Endothelial cell (in vitro differentiated cells): ENCODE data around the gene SIDT2. TPM values are rescaled to one million over a fixed set of nuclear protein-coding genes. Genes with fewer than 3 reads are reported as not detected.

Experiments used
- DNase-seq: peaks from one replicate; pipeline ENCODE4 v3.0.0; 2021; ENCODE audit warnings: low spot score
- H3K27ac Mint-ChIP-seq: one replicate; pipeline ENCODE4 v1.8.0; 2021; ENCODE audit warnings: mixed read lengths, inconsistent platforms; ENCODE audit not compliant: unreplicated experiment
- H3K27me3 Mint-ChIP-seq: one replicate; pipeline ENCODE4 v1.8.0; 2021; ENCODE audit warnings: mild to moderate bottlenecking, moderate library complexity, mixed read lengths, inconsistent platforms; ENCODE audit not compliant: unreplicated experiment
- H3K36me3 Mint-ChIP-seq: one replicate; pipeline ENCODE4 v1.8.0; 2021; ENCODE audit warnings: mild to moderate bottlenecking, low read depth, mixed read lengths, inconsistent platforms; ENCODE audit not compliant: unreplicated experiment
- H3K4me1 Mint-ChIP-seq: one replicate; pipeline ENCODE4 v1.8.0; 2021; ENCODE audit warnings: mild to moderate bottlenecking, mixed read lengths, inconsistent platforms; ENCODE audit not compliant: unreplicated experiment
- H3K4me3 Mint-ChIP-seq: one replicate; pipeline ENCODE4 v1.8.0; 2021; ENCODE audit warnings: mild to moderate bottlenecking, mixed read lengths, inconsistent platforms; ENCODE audit not compliant: unreplicated experiment
- H3K9me3 Mint-ChIP-seq: one replicate; pipeline ENCODE4 v1.8.0; 2021; ENCODE audit warnings: mixed read lengths, inconsistent platforms; ENCODE audit not compliant: unreplicated experiment
- total RNA-seq: library from RNA; stranded (reverse); fragmentation: NEBNext Ultra II Directional; extraction: Animal tissue kit (Norgen Biotek cat#: 25700); gene quantifications from one replicate; pipeline ENCODE4 v1.2.1, GENCODE V29; 2021; ENCODE audit not compliant: unreplicated experiment
- TF ChIP-seq, protein P1 (sequence below): fragments of 200-600 bp; sonication (generic); IDR thresholded peaks from one replicate; pipeline ENCODE4 v1.5.0; 2021; ENCODE audit warnings: antibody characterized with exemption; ENCODE audit not compliant: unreplicated experiment

The SIDT2 gene
- total RNA-seq, 1 donor from 2014 or later, result 41.3 TPM

DNA sequence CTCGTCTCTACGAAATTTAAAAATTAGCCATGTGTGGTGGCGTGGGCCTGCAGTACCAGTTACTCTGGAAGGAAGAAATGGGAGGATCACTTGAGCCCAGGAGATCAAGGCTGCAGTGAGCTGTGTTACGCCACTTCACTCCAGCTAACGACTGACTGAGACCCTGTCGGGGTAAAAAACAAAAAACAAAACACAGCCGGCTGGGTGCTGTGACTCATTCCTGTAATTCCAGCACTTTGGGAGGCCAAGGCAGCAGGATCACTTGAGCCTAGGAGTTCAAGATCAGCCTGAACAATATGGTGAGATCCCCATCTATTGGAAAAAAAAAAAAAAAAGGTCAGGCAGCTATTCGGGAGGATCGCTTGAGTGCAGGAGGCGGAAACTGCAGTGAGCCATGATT is 32.0 kb upstream of the SIDT2 start:
- TF ChIP-seq, protein P1, sequence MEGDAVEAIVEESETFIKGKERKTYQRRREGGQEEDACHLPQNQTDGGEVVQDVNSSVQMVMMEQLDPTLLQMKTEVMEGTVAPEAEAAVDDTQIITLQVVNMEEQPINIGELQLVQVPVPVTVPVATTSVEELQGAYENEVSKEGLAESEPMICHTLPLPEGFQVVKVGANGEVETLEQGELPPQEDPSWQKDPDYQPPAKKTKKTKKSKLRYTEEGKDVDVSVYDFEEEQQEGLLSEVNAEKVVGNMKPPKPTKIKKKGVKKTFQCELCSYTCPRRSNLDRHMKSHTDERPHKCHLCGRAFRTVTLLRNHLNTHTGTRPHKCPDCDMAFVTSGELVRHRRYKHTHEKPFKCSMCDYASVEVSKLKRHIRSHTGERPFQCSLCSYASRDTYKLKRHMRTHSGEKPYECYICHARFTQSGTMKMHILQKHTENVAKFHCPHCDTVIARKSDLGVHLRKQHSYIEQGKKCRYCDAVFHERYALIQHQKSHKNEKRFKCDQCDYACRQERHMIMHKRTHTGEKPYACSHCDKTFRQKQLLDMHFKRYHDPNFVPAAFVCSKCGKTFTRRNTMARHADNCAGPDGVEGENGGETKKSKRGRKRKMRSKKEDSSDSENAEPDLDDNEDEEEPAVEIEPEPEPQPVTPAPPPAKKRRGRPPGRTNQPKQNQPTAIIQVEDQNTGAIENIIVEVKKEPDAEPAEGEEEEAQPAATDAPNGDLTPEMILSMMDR, result no peak
- no peak overlapping the region for H3K4me3 Mint-ChIP-seq
- H3K4me1 Mint-ChIP-seq, result peaks cover 20% of the 10 kb centered on the region
- DNase-seq, result no peak
- H3K9me3 Mint-ChIP-seq, result no peaks in the 10 kb centered on the region
- no peak overlapping the region for H3K27ac Mint-ChIP-seq
- peaks cover 24% of the 10 kb centered on the region for H3K36me3 Mint-ChIP-seq
- H3K27me3 Mint-ChIP-seq, result peaks cover 8% of the 10 kb centered on the region

DNA sequence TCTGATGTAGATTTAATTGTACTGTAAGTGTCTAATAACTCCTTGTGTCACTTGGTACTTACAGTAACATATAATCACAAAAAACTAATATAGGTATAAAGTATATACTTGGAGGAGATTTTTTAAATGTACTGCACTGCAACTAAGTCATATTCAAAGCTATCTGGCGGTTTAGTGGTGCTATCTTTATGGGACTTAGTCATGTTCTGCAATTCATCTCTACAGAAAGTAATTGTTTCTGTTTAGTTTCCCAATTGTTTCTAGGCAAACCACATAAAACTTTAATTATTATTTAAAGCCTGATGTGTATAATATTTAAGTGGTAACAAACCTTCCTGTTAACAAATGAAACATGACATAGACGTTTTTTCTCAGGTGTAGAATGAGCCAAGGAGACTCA is 26.5 kb upstream of the SIDT2 start:
- TF ChIP-seq, protein P1, result no peak
- H3K36me3 Mint-ChIP-seq, result peaks cover 6% of the 10 kb centered on the region
- H3K4me1 Mint-ChIP-seq, result peaks cover 2% of the 10 kb centered on the region
- no peak for DNase-seq
- no peaks in the 10 kb centered on the region for H3K9me3 Mint-ChIP-seq
- H3K4me3 Mint-ChIP-seq, result no peak overlapping the region
- H3K27me3 Mint-ChIP-seq, result no peaks in the 10 kb centered on the region
- no peak overlapping the region for H3K27ac Mint-ChIP-seq

DNA sequence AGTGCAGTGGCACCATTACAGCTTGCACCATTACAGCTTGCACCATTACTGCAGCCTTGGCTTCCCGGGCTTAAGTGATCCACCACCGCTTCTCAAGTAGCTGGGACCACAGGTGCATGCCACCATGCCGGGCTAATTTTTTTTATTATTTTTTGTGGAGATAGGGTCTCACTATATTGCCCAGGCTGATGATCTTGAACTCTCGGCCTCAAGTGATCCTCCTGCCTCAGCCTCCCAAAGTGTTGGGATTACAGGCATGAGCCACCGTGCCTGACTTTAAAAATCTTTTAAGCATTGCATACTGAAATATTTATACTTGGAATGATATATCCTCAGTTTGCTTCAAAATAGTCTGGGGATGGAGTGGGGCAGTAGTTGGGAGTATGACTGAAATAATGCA is 24.1 kb upstream of the SIDT2 start:
- Mint-ChIP-seq H3K9me3 (no peaks in the 10 kb centered on the region), H3K36me3 (no peaks in the 10 kb centered on the region), H3K4me1 (no peaks in the 10 kb centered on the region), H3K27me3 (no peaks in the 10 kb centered on the region), H3K4me3 (no peak overlapping the region), H3K27ac (no peak overlapping the region)
- no peak for DNase-seq
- TF ChIP-seq, protein P1, result no peak

DNA sequence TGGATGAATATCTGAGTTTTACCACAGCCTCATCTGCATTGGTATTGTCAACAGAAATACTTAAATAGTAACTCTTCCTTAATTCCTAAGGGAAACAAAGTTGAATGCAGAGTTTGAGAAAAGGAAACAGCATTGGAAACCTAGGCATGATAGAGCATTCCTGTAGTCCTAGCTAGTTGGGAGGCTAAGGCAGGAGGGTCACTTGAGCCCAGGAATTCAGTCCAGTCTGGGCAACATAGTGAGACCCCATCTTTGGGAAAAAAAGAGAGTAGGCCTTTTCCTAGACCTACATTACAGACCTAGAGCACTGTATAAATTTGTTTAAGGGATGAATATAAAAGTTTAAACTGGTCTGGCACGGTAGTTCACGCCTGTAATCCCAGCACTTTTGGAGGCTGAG is 21.0 kb upstream of the SIDT2 start:
- Mint-ChIP-seq H3K9me3 (no peaks in the 10 kb centered on the region), H3K27me3 (no peaks in the 10 kb centered on the region), H3K4me3 (no peak overlapping the region), H3K4me1 (no peaks in the 10 kb centered on the region), H3K36me3 (no peaks in the 10 kb centered on the region), H3K27ac (no peak overlapping the region)
- TF ChIP-seq, protein P1, result no peak
- no peak for DNase-seq

DNA sequence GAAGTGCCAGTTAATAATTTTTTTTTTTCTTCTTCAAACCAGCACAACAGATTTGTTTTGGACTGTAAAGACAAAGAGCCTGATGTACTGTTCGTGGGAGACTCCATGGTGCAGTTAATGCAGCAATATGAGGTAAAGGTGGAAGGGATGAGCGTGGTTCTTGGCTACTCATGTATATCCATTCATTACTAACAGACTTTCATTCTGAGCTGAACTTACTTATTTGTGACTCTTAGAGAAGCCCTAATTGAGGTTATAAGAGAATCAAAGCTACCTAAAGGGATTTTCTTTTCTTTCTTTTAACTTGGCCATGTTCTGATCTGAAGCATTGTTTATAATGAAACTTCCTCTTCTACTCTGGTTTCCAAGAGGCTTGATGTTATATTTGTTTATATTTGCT is 18.7 kb upstream of the SIDT2 start:
- H3K27ac Mint-ChIP-seq, result no peak overlapping the region
- H3K9me3 Mint-ChIP-seq, result no peaks in the 10 kb centered on the region
- TF ChIP-seq, protein P1, result no peak
- H3K27me3 Mint-ChIP-seq, result no peaks in the 10 kb centered on the region
- H3K36me3 Mint-ChIP-seq, result peaks cover 5% of the 10 kb centered on the region
- no peak overlapping the region for H3K4me3 Mint-ChIP-seq
- H3K4me1 Mint-ChIP-seq, result no peaks in the 10 kb centered on the region
- DNase-seq, result no peak
